RWPE2 (cell line): ENCODE results near the gene PPM1L.

Experiments used
- ATAC-seq: fragments of 200-7000 bp; cut with Tn5 transposase; 3 replicates; pipeline ENCODE4 v1.9.1; 2021; ENCODE audit warnings: low read depth
- DNase-seq: peaks from one replicate; pipeline ENCODE4 v3.0.0-alpha.2; 2020; ENCODE audit warnings: low spot score
- H3K27ac ChIP-seq: fragments of 450-650 bp; 2 replicates; pipeline ENCODE4 v1.5.1; 2017; ENCODE audit warnings: mild to moderate bottlenecking; ENCODE audit not compliant: poor library complexity, severe bottlenecking
- H3K27me3 ChIP-seq: fragments of 250-450 bp; sonication (Bioruptor Pico); 2 replicates; pipeline ENCODE4 v1.5.1; 2021; ENCODE audit warnings: mild to moderate bottlenecking, moderate library complexity; ENCODE audit not compliant: insufficient read depth, poor library complexity, severe bottlenecking
- H3K36me3 ChIP-seq: fragments of 250-450 bp; sonication (Bioruptor Pico); 2 replicates; pipeline ENCODE4 v1.5.1; 2020; ENCODE audit warnings: low read depth, mild to moderate bottlenecking, moderate library complexity
- H3K4me1 ChIP-seq: fragments of 250-450 bp; sonication (Bioruptor Pico); 2 replicates; pipeline ENCODE4 v1.5.1; 2021; ENCODE audit warnings: mild to moderate bottlenecking, moderate library complexity; ENCODE audit not compliant: insufficient read depth, poor library complexity, severe bottlenecking
- H3K4me3 ChIP-seq: fragments of 250-450 bp; sonication (Bioruptor Pico); 2 replicates; pipeline ENCODE4 v1.5.1; 2021; ENCODE audit warnings: mild to moderate bottlenecking, moderate library complexity; ENCODE audit not compliant: severe bottlenecking
- H3K9me3 ChIP-seq: fragments of 250-450 bp; sonication (Bioruptor Pico); 2 replicates; pipeline ENCODE4 v1.5.1; 2021; ENCODE audit warnings: mild to moderate bottlenecking, moderate library complexity; ENCODE audit not compliant: severe bottlenecking
- TF ChIP-seq, protein P1 (sequence below): fragments of 450-650 bp; IDR thresholded peaks from one replicate; pipeline ENCODE4 v1.5.1; 2017; ENCODE audit warnings: mild to moderate bottlenecking, moderate library complexity; ENCODE audit not compliant: poor library complexity, severe bottlenecking

PPM1L gene

DNA sequence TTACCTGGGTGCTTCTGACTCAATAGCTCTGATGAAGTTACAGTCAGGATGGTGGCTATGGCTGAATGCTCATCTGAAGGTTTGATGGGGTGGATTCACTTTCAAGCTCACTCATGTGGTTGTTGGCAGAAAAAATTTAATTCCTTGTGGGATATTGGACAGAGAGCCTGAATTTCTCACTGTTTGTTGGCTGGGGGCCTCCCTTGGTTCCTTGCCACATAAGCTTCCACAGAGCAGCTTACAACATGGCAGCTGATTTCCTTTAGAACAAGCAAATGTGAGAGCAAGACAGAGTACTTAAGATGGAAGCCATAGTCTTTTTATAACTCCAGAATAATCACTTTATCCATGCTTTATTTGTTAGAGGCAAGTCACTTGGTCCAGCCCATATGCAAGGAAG lies 150.6 kb downstream of the PPM1L start:
- Histone ChIP-seq H3K36me3 (no peaks in the 10 kb centered on the region), H3K27me3 (no peaks in the 10 kb centered on the region), H3K9me3 (no peaks in the 10 kb centered on the region), H3K4me3 (no peak overlapping the region), H3K4me1 (no peaks in the 10 kb centered on the region), H3K27ac (no peak overlapping the region)
- TF ChIP-seq, protein P1, sequence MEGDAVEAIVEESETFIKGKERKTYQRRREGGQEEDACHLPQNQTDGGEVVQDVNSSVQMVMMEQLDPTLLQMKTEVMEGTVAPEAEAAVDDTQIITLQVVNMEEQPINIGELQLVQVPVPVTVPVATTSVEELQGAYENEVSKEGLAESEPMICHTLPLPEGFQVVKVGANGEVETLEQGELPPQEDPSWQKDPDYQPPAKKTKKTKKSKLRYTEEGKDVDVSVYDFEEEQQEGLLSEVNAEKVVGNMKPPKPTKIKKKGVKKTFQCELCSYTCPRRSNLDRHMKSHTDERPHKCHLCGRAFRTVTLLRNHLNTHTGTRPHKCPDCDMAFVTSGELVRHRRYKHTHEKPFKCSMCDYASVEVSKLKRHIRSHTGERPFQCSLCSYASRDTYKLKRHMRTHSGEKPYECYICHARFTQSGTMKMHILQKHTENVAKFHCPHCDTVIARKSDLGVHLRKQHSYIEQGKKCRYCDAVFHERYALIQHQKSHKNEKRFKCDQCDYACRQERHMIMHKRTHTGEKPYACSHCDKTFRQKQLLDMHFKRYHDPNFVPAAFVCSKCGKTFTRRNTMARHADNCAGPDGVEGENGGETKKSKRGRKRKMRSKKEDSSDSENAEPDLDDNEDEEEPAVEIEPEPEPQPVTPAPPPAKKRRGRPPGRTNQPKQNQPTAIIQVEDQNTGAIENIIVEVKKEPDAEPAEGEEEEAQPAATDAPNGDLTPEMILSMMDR: no peak
- ATAC-seq (no peak), DNase-seq (no peak)

DNA sequence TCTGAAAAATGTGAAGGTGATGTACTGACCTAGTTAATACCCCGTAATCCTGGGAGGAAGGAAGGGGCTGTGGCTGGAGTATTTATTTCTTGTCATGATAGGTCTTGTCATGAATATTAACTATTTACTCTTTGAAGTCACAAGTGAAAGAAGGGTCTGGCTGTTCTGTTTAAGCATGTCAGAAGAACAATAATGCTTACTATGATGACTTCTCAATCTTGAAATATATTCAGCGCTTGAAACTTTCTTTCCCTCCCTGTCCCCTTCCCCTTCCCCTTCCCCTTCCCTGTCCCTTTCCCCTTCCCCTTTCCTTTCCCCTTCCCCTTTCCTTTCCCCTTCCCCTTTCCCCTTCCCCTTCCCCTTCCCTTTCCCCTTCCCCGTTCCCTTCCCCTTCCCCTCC lies 153.9 kb downstream of the PPM1L start:
- Histone ChIP-seq H3K9me3 (no peaks in the 10 kb centered on the region), H3K4me3 (no peak overlapping the region), H3K36me3 (no peaks in the 10 kb centered on the region), H3K27ac (no peak overlapping the region), H3K4me1 (no peaks in the 10 kb centered on the region), H3K27me3 (no peaks in the 10 kb centered on the region)
- DNase-seq (no peak), ATAC-seq (no peak)
- TF ChIP-seq, protein P1: no peak

DNA sequence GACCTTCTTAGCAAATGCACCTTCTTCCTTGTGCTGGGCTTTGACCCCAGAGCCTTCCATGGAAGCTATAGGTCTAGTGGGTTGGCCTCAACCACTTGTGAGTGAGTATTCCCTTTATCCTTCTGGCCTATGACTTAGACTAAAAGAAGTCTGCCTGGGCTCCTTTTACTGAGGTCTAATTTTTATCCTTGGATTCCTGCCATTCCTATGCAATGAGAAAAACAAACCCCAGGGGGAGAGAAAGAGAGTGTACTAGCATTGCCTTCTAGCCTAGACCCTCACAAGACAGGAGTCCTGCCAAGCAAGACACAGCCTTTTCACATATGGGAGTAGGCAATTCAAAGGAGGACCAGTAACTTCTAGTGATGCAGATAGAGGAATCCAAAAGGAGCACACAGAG lies 155.4 kb downstream of the PPM1L start:
- ATAC-seq (no peak), DNase-seq (no peak)
- Histone ChIP-seq H3K4me3 (no peak overlapping the region), H3K36me3 (no peaks in the 10 kb centered on the region), H3K27ac (no peak overlapping the region), H3K27me3 (no peaks in the 10 kb centered on the region), H3K9me3 (no peaks in the 10 kb centered on the region), H3K4me1 (no peaks in the 10 kb centered on the region)
- TF ChIP-seq, protein P1: no peak

DNA sequence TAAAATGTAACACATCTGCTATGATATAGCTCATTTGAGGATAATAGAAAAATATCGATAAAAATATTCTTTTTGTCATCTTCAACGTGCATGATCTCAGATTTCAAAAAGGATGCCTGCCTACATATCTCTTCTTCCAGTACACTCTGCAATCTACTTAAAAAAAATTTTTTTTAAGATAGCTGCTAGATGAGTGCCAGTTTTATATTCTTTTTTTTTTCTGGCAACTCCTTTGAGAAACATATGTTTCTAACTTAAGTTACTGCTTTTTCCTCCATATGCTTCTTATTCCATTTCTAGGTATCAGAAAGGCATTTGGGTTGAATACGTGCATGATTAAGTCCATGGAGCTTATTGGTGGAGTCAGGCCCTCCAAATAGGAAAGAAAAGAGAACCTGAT lies 160.4 kb downstream of the PPM1L start:
- DNase-seq (no peak), ATAC-seq (no peak)
- H3K36me3 ChIP-seq: no peaks in the 10 kb centered on the region
- no peaks in the 10 kb centered on the region for H3K9me3 ChIP-seq
- H3K4me1 ChIP-seq: no peaks in the 10 kb centered on the region
- H3K4me3 ChIP-seq: no peak overlapping the region
- H3K27me3 ChIP-seq: no peaks in the 10 kb centered on the region
- no peak overlapping the region for H3K27ac ChIP-seq
- TF ChIP-seq, protein P1: no peak

DNA sequence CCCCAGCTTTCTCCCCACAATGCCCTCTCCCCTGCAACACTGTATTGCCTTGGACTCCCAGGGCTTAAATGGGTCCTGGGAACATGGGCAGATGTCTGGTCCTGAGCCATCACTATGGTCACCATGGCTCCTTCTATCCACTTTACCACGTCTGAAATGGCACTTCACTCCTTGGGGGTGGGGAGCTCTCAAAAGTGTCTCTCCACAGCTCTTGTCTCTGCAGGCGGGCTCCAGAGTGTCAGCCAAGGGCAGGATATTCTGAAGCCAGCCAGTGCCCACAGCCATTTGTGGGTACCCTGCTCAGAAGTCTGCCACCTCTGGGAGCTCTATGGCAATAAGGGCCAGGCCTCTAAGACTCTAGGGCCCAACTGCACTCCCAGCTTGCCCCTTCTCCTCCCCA lies 163.9 kb downstream of the PPM1L start:
- Histone ChIP-seq H3K27me3 (no peaks in the 10 kb centered on the region), H3K4me1 (no peaks in the 10 kb centered on the region), H3K27ac (no peak overlapping the region), H3K9me3 (no peaks in the 10 kb centered on the region), H3K36me3 (no peaks in the 10 kb centered on the region), H3K4me3 (no peak overlapping the region)
- no peak for DNase-seq
- no peak for ATAC-seq
- TF ChIP-seq, protein P1: no peak
